G401.6 (cell line): ENCODE results near the gene DCBLD2.
A peak's percentile ranks its signal among the peaks of the same experiment; 100 is the strongest.

Experiments used
- FAIRE-seq: peaks from 2 replicates; lab custom pipeline; 2012; peaks lifted over from hg19 to GRCh38; lab: Jason Lieb, UNC

The DCBLD2 gene

GRCh38 chr3:98901392-98902350 lies at the start of gene DCBLD2:
TSS of gene DCBLD2 (minus strand) at chr3:98901695. CDS start at chr3:98901326, 369 bp downstream.
- FAIRE-seq: peak; percentile 64

GRCh38 chr3:98945666-98946065 lies 44.2 kb upstream of the DCBLD2 start:
- no peak for FAIRE-seq

DNA sequence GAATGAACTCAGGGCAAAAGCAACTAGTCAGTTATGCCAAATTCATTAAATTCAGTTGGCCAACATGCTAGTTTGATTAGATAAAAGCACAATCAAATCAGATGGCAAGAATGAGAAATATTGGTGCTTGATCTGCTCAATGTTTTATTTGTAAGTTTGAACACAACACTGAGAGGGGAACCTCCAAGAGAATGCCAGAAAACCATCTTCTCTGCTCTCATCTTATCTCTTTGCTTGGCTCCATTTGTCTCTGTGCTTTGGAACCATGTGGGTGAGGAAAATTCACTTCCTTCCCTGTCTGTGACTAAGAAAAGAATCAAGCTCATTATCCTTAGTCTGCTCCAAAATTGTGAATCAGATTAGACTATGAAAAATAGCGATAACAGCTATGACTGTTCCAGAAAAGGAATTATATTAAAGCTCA lies 43.6 kb upstream of the DCBLD2 start:
- no peak for FAIRE-seq

GRCh38 chr3:98930413-98930812 lies 28.9 kb upstream of the DCBLD2 start:
- no peak for FAIRE-seq

DNA sequence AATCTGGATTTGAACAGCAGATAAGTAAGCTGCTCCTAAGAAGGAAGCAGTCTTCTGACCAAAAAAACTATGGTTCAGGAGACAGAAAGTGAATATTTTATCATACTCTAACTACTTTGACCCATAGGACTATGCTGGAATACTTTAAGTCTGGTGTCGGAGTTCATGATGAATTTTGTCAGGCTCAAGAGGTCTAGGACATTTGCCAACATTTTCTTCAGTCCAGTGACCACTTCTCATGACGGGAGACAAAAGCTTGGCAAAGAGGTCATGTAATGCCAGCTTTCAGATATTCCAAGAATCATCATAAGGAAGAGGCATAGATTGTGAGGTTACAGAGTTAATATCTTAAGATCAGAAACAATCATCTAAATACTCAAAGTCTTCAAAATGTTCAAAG lies 20.5 kb upstream of the DCBLD2 start:
- no peak for FAIRE-seq

GRCh38 chr3:98920166-98920565 lies 18.7 kb upstream of the DCBLD2 start:
- no peak for FAIRE-seq

- FAIRE-seq: no peak
Observed at GRCh38 chr3:98918586-98918985, 17.1 kb upstream of the DCBLD2 start.

- no peak for FAIRE-seq
Observed at GRCh38 chr3:98917608-98918007, 16.1 kb upstream of the DCBLD2 start.

GRCh38 chr3:98914210-98915080 lies 12.9 kb upstream of the DCBLD2 start:
- FAIRE-seq: no peak

DNA sequence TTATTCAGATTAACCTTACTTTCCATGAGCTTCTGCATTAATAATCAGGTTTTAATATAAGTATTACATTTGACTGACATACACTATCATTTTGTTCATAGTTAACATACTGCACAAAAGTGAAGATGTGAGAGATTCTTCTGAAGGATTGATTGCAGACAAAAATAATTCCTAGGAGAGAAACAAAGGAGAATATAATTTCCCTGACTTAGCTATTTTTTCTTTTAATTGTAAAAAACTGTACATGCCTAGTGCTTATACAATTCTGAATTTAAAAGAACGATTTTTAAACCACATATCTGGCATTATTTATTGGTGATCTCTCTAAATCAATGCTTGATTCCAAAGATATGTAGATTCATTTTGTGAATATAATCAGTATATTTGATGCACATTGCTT lies 11.0 kb upstream of the DCBLD2 start:
- FAIRE-seq: no peak

DNA sequence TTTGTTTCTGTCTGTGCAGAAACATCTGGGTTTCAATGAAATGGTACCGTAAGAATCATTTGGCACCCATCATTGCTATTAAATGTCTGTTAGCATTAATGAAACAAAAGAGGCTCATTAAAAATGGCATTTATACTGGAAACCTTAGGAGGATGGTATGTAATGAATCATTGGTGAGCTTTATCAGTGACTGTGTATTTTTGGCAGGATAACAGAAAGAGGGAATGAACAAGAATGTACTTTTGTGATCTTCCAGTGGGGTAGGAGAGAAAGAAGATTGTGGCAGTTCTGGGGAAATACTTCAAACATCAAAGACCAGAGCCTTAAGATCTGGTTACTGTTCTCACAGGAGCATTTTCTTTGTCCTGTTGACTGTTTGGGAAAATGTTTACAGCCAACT lies 4.7 kb upstream of the DCBLD2 start:
- FAIRE-seq: no peak

DNA sequence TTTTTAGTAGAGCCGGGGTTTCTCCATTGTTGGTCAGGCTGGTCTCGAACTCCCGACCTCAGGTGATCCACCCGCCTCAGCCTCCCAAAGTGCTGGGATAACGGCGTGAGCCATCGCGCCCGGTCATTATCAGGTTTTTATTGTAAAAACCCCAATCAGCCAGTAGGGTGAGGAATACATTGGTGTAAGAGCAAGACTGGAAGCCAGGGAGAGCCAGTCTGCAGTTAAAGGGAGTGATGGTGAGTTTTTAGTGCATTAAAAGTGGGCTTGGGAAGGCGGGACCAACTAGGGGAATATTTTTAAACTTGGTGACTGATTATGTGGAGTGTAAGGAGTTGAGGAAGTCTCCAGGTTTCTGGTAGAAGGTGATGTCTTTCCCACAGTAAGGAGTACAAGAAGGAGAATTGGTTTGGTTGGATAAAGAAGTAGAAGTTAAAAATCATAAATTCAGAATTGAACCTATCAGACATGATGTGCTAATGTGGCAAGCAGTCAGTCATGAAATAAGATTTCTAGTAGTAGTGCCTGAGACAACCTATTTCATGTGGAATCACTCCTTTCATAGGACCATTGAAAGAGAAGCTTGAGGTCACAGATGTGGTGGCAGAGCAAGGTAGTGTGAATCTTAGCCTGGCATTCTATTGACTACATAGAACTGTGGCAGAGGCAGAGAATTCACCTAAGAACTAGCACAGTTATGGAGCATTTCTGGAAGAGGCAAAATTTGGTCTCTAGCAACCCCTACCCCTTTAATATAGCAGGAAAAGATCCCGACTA lies 2.4 kb upstream of the DCBLD2 start:
- no peak for FAIRE-seq

DNA sequence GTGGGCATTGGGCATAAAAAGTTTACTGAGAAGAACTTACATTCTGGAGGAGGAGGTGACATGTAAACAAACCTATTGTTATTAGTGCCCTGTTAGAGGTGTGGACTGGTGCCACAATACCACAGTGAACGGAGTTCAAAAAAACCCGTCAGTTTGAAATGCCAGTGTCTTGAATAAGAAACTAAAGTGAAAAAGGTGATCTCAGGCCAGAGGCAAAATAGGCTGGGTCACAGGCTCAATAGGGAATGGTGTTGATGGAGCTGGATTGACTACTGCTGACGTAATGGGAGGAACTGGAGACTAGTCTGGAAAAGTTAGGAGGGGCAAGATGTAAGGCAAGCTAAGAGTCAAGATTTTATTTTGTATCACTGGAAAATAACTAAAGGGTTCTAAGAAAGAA lies 1.6 kb upstream of the DCBLD2 start:
- no peak for FAIRE-seq

DNA sequence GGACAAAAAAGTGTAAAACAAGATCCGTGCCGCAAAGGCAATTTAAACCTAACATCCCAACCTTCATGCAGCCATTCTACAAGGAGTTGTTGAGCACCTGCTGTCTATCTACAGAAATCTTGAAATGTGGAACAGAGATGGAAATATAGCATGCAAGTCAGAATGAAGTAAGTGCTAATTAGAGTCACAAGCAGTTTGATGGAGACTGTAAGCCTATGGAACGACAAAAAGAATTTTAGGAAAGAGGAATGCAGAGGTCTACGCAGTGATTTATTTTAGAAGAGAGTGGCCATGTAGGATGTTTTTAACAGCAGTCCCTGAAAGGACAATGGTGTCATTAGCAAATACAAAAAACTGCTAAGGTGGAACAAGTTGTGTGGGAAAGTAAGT lies 851 bp upstream of the DCBLD2 start:
- no peak for FAIRE-seq

- FAIRE-seq: no peak
Observed at GRCh38 chr3:98901119-98901391, 440 bp downstream of the DCBLD2 start.

DNA sequence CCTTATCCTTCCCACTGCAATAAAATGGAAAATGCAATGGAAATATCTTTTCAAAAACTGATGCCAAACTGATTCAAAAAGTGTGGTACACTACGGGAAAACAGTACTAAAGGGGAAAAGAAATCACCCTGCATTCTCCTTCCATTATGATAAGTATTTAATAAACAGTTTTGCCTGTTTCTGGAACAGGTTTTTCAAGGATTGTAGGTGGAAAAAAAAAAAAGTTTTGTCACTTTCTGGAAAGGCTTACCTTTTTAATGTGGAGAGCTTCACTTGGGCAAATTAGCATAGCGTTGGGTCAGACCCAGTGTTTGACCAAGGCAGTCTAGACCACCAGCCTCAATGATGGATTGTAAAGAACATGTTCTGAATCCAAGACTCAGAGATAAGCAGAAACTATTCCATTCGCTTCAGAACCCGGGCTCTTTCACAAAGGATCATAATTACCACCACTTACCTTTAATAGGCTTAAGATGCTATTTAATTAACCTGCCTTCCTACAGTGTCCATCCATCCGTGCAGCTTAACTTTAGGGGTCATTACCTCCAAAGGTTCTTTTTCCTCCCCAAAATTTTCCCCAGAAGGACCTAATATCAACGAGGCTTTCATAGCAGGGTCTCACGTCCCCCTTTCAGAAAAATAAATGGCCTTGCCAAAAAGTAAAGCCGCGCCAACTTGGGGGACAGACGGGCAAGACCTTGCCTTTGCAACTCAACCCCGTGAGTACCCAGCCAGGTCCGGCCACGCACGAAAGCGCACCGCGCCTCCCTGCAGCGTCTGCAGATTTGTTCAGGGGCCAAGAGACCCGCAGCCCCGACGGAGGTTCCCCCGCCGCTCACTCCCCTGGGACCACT lies 1.0 kb downstream of the DCBLD2 start:
- no peak for FAIRE-seq

GRCh38 chr3:98897701-98898100 lies 3.8 kb downstream of the DCBLD2 start:
- FAIRE-seq: no peak

DNA sequence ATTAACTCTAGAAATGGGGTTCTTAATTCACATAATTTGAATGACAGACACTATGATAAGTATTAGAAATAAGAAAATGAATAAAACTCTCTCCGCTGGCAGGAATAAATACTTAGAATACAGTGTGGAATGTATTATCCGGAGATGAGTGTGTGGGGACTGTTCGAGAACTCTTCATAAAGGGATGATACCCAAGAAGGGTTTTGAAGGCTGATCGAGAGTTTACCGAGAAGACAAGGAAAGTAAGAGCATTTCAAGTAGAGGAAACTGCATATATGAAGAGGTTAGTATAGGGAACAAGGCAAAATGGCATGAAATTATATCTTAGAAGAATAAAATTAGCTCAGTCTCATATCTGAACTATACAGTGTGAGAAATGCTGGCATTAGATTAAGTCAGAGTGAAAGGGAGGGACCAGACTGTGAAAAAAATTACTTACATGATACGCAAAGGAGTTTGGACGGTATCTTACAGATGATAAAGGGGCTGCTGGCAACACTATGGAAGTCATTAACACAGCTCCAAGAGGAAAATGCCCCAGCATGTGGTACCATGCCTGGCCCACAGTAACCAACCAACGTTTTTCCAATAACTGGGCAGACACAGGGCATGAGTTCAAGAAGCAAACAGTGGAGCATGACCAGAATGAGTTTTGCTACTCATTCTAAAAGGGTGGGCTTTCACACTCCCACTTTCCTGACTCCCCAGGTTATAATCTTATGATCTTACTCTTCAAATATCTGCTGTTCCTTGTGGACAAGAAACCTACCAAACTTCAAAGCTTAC lies 6.5 kb downstream of the DCBLD2 start:
- no peak for FAIRE-seq

DNA sequence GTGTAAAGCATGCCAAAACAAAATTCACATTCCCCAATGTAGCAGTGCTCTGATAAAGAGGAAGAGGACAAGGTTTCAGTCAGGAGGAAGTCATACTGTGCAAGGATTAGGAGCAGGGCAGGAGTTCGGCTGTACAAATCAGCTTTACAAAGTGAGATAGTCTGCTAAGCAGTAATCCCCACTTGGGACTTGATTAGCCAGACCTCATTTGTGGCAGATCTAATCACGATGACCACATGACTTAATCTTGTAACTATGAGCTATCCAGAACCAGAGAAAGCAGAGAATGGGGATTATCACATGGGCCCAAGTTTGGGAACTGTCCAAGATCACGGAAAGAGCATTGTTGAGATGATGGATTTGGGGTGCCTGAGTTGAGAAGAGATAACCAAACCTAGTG lies 7.8 kb downstream of the DCBLD2 start:
- no peak for FAIRE-seq

GRCh38 chr3:98892263-98892662 lies 9.2 kb downstream of the DCBLD2 start:
- no peak for FAIRE-seq
